CD4-positive, alpha-beta T cell (primary cell): ENCODE measurements around the gene PLEKHO1. TPM values are rescaled to one million over a fixed set of nuclear protein-coding genes. Genes with fewer than 3 reads are reported as not detected.
A peak's percentile ranks its signal among the peaks of the same experiment; 100 is the strongest.

Experiments used
- ATAC-seq: fragments of 200-7000 bp; cut with Tn5 transposase; one replicate; pipeline ENCODE4 v1.10.0; 2022; ENCODE audit warnings: mild to moderate bottlenecking; ENCODE audit not compliant: poor library complexity
- CTCF ChIA-PET: fragments of 350-600 bp; sonication (Branson Sonifier 250); formaldehyde crosslinking; loops from one replicate; lab custom pipeline; 2021; ENCODE audit warnings: antibody characterized with exemption, inconsistent platforms; lab: Charles Lee
- POLR2A ChIA-PET: fragments of 350-600 bp; sonication (Branson Sonifier 250); formaldehyde crosslinking; loops from one replicate; lab custom pipeline; 2021; ENCODE audit warnings: antibody characterized with exemption, inconsistent platforms; lab: Charles Lee
- DNase-seq, 14 experiments: peaks; one replicate each; pipeline ENCODE4 v3.0.0-alpha.2; 2013 to 2020; ENCODE audit warnings: mixed read lengths in 2 of 14
- H3K27ac ChIP-seq, 2 donors: one replicate each; pipeline versions ENCODE4 v1.5.1 to v1.7.0; 2013; ENCODE audit warnings: low read length in 2 of 2, low read depth in 1 of 2, mild to moderate bottlenecking in 1 of 2
- H3K27me3 ChIP-seq, 2 experiments: 1 replicate in 1 of 2; 2 replicates in 1 of 2; pipeline versions ENCODE4 v1.6.1 to v1.7.0; 2013; ENCODE audit warnings: low read length in 2 of 2, control low read depth in 1 of 2, mild to moderate bottlenecking in 1 of 2, moderate library complexity in 1 of 2; ENCODE audit not compliant: insufficient read depth in 2 of 2, control insufficient read depth in 1 of 2
- H3K36me3 ChIP-seq: one replicate; pipeline ENCODE4 v1.6.1; 2013; ENCODE audit warnings: low read length, control low read depth; ENCODE audit not compliant: insufficient read depth
- H3K4me1 ChIP-seq: one replicate; pipeline ENCODE4 v1.6.1; 2013; ENCODE audit warnings: low read length, control low read depth; ENCODE audit not compliant: insufficient read depth
- H3K4me3 ChIP-seq: one replicate; pipeline ENCODE4 v1.5.1; 2013; ENCODE audit warnings: mild to moderate bottlenecking, low read length, moderate library complexity
- H3K9me3 ChIP-seq, 2 experiments: 1 replicate in 1 of 2; 2 replicates in 1 of 2; pipeline versions ENCODE4 v1.6.1 to v1.7.0; 2013; ENCODE audit warnings: low read length in 2 of 2, mild to moderate bottlenecking in 2 of 2, control low read depth in 1 of 2, moderate library complexity in 1 of 2; ENCODE audit not compliant: control insufficient read depth in 1 of 2, insufficient read depth in 1 of 2
- H3K27ac Mint-ChIP-seq: one replicate; pipeline ENCODE4 v1.8.0; 2020; ENCODE audit warnings: mixed read lengths
- H3K27me3 Mint-ChIP-seq: one replicate; pipeline ENCODE4 v1.8.0; 2021; ENCODE audit warnings: mixed read lengths
- H3K36me3 Mint-ChIP-seq: one replicate; pipeline ENCODE4 v1.8.0; 2021; ENCODE audit warnings: low read depth, mixed read lengths
- H3K4me1 Mint-ChIP-seq: one replicate; pipeline ENCODE4 v1.8.0; 2021; ENCODE audit warnings: low read depth, mixed read lengths
- H3K4me3 Mint-ChIP-seq: one replicate; pipeline ENCODE4 v1.8.0; 2020; ENCODE audit warnings: mild to moderate bottlenecking, mixed read lengths
- H3K9me3 Mint-ChIP-seq: one replicate; pipeline ENCODE4 v1.8.0; 2020; ENCODE audit warnings: mixed read lengths
- CTCF ChIP-seq: fragments of 200-600 bp; IDR thresholded peaks from one replicate; pipeline ENCODE4 v1.8.0; 2022; ENCODE audit warnings: antibody characterized with exemption, mild to moderate bottlenecking
- intact Hi-C, 2 experiments: fragments of 100-400 bp; cut with DNase I in 1 of 2; cut with micrococcal nuclease in 1 of 2; formaldehyde crosslinking; loops; one replicate each; pipeline versions ENCODE4 v1.15.1 to v1.9.0; 2023 to 2025; cut with DNase I, micrococcal nuclease
- total RNA-seq, 174 experiments: library from RNA in 2 of 174; stranded (reverse) in 2 of 174; gene quantifications; one replicate each; pipeline ENCODE4 v1.2.3 and lab custom pipeline; 2021 to 2026

The PLEKHO1 gene
- total RNA-seq, 2 experiments from 2014 or later = 97.6 to 110 TPM

GRCh38 chr1:150151291-150152181 lies 1.8 kb downstream of the PLEKHO1 start:
- H3K9me3 Mint-ChIP-seq = no peaks in the 10 kb centered on the region
- ATAC-seq (peak; percentile 68), DNase-seq (peak; percentile 48 to 92 (median 76))
- H3K9me3 ChIP-seq = no peaks in the 10 kb centered on the region
- TF ChIP-seq CTCF = no peak
- peaks cover 37% of the 10 kb centered on the region for H3K36me3 ChIP-seq
- peaks cover 56% of the 10 kb centered on the region for H3K4me1 ChIP-seq
- POLR2A ChIA-PET = interaction anchor here (0.5 to 6.1 kb wide), 18 partner anchors 10 to 264 kb away, joined by 3 to 104 read pairs (median 6); partner anchors contain the start of genes RPRD2 and VPS45
- H3K36me3 Mint-ChIP-seq = peaks cover 56% of the 10 kb centered on the region
- H3K4me1 Mint-ChIP-seq = peaks cover 80% of the 10 kb centered on the region
- CTCF ChIA-PET = interaction anchor here (0.6 to 1.3 kb wide), 5 partner anchors 11 to 1442 kb away, joined by 3 to 6 read pairs (median 4); no protein-coding TSS in a partner anchor
- H3K27ac ChIP-seq = peak overlapping the region; percentile 79 to 82
- peak overlapping the region; percentile 94 for H3K4me3 Mint-ChIP-seq
- H3K27me3 Mint-ChIP-seq = no peaks in the 10 kb centered on the region
- intact Hi-C loops = loop anchor here (1.0 to 2.0 kb wide), 2 partner anchors 14 to 43 kb away; no protein-coding TSS in a partner anchor
- H3K27ac Mint-ChIP-seq = peak overlapping the region; percentile 96
- H3K27me3 ChIP-seq = no peaks in the 10 kb centered on the region
- H3K4me3 ChIP-seq = peak overlapping the region; percentile 97

GRCh38 chr1:150152182-150152536 lies 2.4 kb downstream of the PLEKHO1 start:
- peaks cover 43% of the 10 kb centered on the region for H3K36me3 ChIP-seq
- peak overlapping the region; percentile 94 for H3K4me3 Mint-ChIP-seq
- ATAC-seq (peak; percentile 3), DNase-seq (no peak)
- ChIA-PET CTCF (interaction anchor here (0.6 to 1.1 kb wide), 5 partner anchors 10 to 1442 kb away, joined by 3 to 6 read pairs (median 4); no protein-coding TSS in a partner anchor), POLR2A (interaction anchor here (0.5 to 6.1 kb wide), 15 partner anchors 9 to 265 kb away, joined by 3 to 104 read pairs (median 6); partner anchors contain the start of genes RPRD2 and VPS45)
- no peaks in the 10 kb centered on the region for H3K9me3 Mint-ChIP-seq
- H3K27me3 ChIP-seq = no peaks in the 10 kb centered on the region
- no peaks in the 10 kb centered on the region for H3K27me3 Mint-ChIP-seq
- peak overlapping the region; percentile 97 for H3K4me3 ChIP-seq
- no peak for TF ChIP-seq CTCF
- H3K4me1 ChIP-seq = peaks cover 57% of the 10 kb centered on the region
- peaks cover 62% of the 10 kb centered on the region for H3K36me3 Mint-ChIP-seq
- peak overlapping the region; percentile 79 to 82 for H3K27ac ChIP-seq
- peaks cover 74% of the 10 kb centered on the region for H3K4me1 Mint-ChIP-seq
- H3K9me3 ChIP-seq = no peaks in the 10 kb centered on the region
- intact Hi-C loops = no loop called here
- peak overlapping the region; percentile 96 for H3K27ac Mint-ChIP-seq

GRCh38 chr1:150152772-150153456 lies 3.2 kb downstream of the PLEKHO1 start:
- POLR2A ChIA-PET = interaction anchor here (1.2 to 6.1 kb wide), 7 partner anchors 8 to 211 kb away, joined by 3 to 104 read pairs (median 9); partner anchors contain the start of gene RPRD2
- Histone ChIP-seq H3K4me1 (peaks cover 62% of the 10 kb centered on the region), H3K27me3 (no peaks in the 10 kb centered on the region), H3K4me3 (no peak overlapping the region), H3K36me3 (peaks cover 51% of the 10 kb centered on the region), H3K9me3 (no peaks in the 10 kb centered on the region), H3K27ac (peak overlapping the region; percentile 11 to 82)
- Mint-ChIP-seq H3K4me3 (peak overlapping the region; percentile 77), H3K36me3 (peaks cover 69% of the 10 kb centered on the region), H3K27me3 (no peaks in the 10 kb centered on the region), H3K4me1 (peaks cover 74% of the 10 kb centered on the region), H3K27ac (peak overlapping the region; percentile 96), H3K9me3 (no peaks in the 10 kb centered on the region)
- DNase-seq (no peak), ATAC-seq (no peak)
- no peak for TF ChIP-seq CTCF
- intact Hi-C loops = no loop called here
- CTCF ChIA-PET = interaction anchor here (0.8 to 1.0 kb wide), 2 partner anchors 9 to 79 kb away, joined by 3 to 4 read pairs; no protein-coding TSS in a partner anchor
